ENCODE measurements around the gene VAMP7.

Gene VAMP7

GRCh38 chrX:155867821-155868220 lies 13.3 kb upstream of the VAMP7 start:
- no peak for DNase-seq
- peaks cover 16% of the 10 kb centered on the region for H3K9me3 ChIP-seq (ENCODE audit: severe bottlenecking)
- H3K27ac ChIP-seq = no peak overlapping the region
- H3K4me3 ChIP-seq (ENCODE audit: low read depth, low read length) = no peak overlapping the region
- no peaks in the 10 kb centered on the region for H3K36me3 ChIP-seq
- TF ChIP-seq, protein P1, sequence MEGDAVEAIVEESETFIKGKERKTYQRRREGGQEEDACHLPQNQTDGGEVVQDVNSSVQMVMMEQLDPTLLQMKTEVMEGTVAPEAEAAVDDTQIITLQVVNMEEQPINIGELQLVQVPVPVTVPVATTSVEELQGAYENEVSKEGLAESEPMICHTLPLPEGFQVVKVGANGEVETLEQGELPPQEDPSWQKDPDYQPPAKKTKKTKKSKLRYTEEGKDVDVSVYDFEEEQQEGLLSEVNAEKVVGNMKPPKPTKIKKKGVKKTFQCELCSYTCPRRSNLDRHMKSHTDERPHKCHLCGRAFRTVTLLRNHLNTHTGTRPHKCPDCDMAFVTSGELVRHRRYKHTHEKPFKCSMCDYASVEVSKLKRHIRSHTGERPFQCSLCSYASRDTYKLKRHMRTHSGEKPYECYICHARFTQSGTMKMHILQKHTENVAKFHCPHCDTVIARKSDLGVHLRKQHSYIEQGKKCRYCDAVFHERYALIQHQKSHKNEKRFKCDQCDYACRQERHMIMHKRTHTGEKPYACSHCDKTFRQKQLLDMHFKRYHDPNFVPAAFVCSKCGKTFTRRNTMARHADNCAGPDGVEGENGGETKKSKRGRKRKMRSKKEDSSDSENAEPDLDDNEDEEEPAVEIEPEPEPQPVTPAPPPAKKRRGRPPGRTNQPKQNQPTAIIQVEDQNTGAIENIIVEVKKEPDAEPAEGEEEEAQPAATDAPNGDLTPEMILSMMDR (IDR thresholded peaks at IDR 0.05; ENCODE audit: low read depth, low read length) = no peak
- peaks cover 10% of the 10 kb centered on the region for H3K27me3 ChIP-seq (ENCODE audit: insufficient read depth, low read depth, severe bottlenecking)

DNA sequence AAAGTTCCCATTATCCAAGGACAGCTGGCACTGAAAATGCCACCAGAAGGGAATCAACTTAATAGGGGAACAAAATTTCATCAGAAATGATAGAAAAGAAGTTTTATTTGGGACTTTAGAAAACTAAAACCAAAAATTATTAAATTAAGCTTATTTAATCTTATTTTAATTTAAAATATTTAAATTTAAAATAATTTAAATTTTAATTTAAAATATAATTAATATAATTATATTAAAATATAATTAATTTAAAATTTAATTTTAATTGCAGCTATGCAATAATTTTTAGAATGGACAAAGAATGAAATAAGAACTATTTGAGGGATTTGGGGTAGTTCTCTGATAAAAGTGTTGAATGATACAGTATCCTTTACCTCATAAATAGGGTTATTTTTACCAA lies 10.2 kb upstream of the VAMP7 start:
- Histone ChIP-seq H3K27me3 (ENCODE audit: insufficient read depth, low read depth, severe bottlenecking) (peaks cover 14% of the 10 kb centered on the region), H3K27ac (no peak overlapping the region), H3K36me3 (no peaks in the 10 kb centered on the region), H3K9me3 (ENCODE audit: severe bottlenecking) (peaks cover 11% of the 10 kb centered on the region), H3K4me3 (ENCODE audit: low read depth, low read length) (no peak overlapping the region)
- DNase-seq = no peak
- TF ChIP-seq, protein P1 (IDR thresholded peaks at IDR 0.05; ENCODE audit: low read depth, low read length) = no peak

GRCh38 chrX:155871934-155872333 lies 9.2 kb upstream of the VAMP7 start:
- DNase-seq = no peak
- TF ChIP-seq, protein P1 (IDR thresholded peaks at IDR 0.05; ENCODE audit: low read depth, low read length) = no peak
- peaks cover 11% of the 10 kb centered on the region for H3K9me3 ChIP-seq (ENCODE audit: severe bottlenecking)
- H3K27ac ChIP-seq = no peak overlapping the region
- no peaks in the 10 kb centered on the region for H3K36me3 ChIP-seq
- H3K4me3 ChIP-seq (ENCODE audit: low read depth, low read length) = no peak overlapping the region
- H3K27me3 ChIP-seq (ENCODE audit: insufficient read depth, low read depth, severe bottlenecking) = peaks cover 16% of the 10 kb centered on the region

DNA sequence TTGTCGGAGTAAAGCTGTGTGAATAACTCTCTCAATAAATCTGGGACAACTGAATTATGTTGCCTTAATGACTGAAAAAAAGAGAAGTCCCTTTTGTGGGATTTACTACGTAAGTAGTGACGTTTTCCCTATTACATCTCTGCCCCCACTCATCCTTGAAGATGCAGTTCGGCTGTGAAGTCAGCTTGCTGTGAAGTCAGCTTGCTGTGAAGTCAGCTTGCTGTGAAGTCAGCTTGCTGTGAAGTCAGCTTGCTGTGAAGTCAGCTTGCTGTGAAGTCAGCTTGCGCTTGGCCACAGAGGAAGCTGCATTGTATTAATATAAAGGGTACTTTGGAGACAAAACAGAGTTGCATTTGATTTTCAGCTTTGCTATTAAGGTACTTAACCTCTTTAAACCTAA lies 8.0 kb upstream of the VAMP7 start:
- TF ChIP-seq, protein P1 (IDR thresholded peaks at IDR 0.05; ENCODE audit: low read depth, low read length) = no peak
- peaks cover 5% of the 10 kb centered on the region for H3K9me3 ChIP-seq (ENCODE audit: severe bottlenecking)
- no peak overlapping the region for H3K4me3 ChIP-seq (ENCODE audit: low read depth, low read length)

GRCh38 chrX:155874571-155875244 lies 6.4 kb upstream of the VAMP7 start:
- TF ChIP-seq, protein P1 (IDR thresholded peaks at IDR 0.05; ENCODE audit: low read depth, low read length) = no peak
- H3K27ac ChIP-seq = no peak overlapping the region
- peaks cover 30% of the 10 kb centered on the region for H3K27me3 ChIP-seq (ENCODE audit: insufficient read depth, low read depth, severe bottlenecking)
- no peaks in the 10 kb centered on the region for H3K36me3 ChIP-seq
- DNase-seq = no peak
- H3K9me3 ChIP-seq (ENCODE audit: severe bottlenecking) = no peaks in the 10 kb centered on the region
- no peak overlapping the region for H3K4me3 ChIP-seq (ENCODE audit: low read depth, low read length)

More for the DNA sequence above, 8.0 kb upstream of the VAMP7 start:
- Histone ChIP-seq H3K27me3 (ENCODE audit: insufficient read depth, low read depth, severe bottlenecking) (peaks cover 22% of the 10 kb centered on the region), H3K27ac (no peak overlapping the region), H3K36me3 (no peaks in the 10 kb centered on the region)
- DNase-seq = no peak

- peaks cover 34% of the 10 kb centered on the region for H3K27me3 ChIP-seq (ENCODE audit: insufficient read depth, low read depth, severe bottlenecking)
- no peaks in the 10 kb centered on the region for H3K36me3 ChIP-seq
- no peak for DNase-seq
- H3K9me3 ChIP-seq (ENCODE audit: severe bottlenecking) = no peaks in the 10 kb centered on the region
- TF ChIP-seq, protein P1 (IDR thresholded peaks at IDR 0.05; ENCODE audit: low read depth, low read length) = no peak
- no peak overlapping the region for H3K27ac ChIP-seq
- no peak overlapping the region for H3K4me3 ChIP-seq (ENCODE audit: low read depth, low read length)
These were observed 4.4 kb upstream of the VAMP7 start for GRCh38 chrX:155876704-155877103.

Measured in WERI-Rb-1 (cell line).